WTC11 (cell line): ENCODE results near the gene MAST4. TPM values are rescaled to one million over a fixed set of nuclear protein-coding genes. Genes with fewer than 3 reads are reported as not detected.

Experiments
- ATAC-seq: fragments of 200-7000 bp; cut with Tn5 transposase; 2 replicates; pipeline ENCODE4 v1.10.0; 2021; ENCODE audit warnings: mild to moderate bottlenecking, moderate library complexity
- CTCF ChIA-PET: fragments of 300-600 bp; sonication (Branson Sonifier 250); formaldehyde crosslinking; loops from one replicate; lab custom pipeline; 2021; ENCODE audit warnings: antibody characterized with exemption; lab: Charles Lee
- POLR2A ChIA-PET: fragments of 350-600 bp; sonication (Branson Sonifier 250); formaldehyde crosslinking; loops from one replicate; lab custom pipeline; 2021; ENCODE audit warnings: antibody characterized with exemption; lab: Charles Lee
- DNase-seq: peaks from one replicate; pipeline ENCODE4 v3.0.0; 2021; ENCODE audit warnings: low spot score
- H3K27ac Mint-ChIP-seq: 2 replicates; pipeline ENCODE4 v1.8.0; 2021; ENCODE audit warnings: mixed read lengths
- H3K27me3 Mint-ChIP-seq: 2 replicates; pipeline ENCODE4 v1.8.0; 2021; ENCODE audit warnings: low read depth, mild to moderate bottlenecking, moderate library complexity, mixed read lengths
- H3K36me3 Mint-ChIP-seq: 2 replicates; pipeline ENCODE4 v1.8.0; 2021; ENCODE audit warnings: mixed read lengths
- H3K4me1 Mint-ChIP-seq: 2 replicates; pipeline ENCODE4 v1.8.0; 2022; ENCODE audit warnings: mixed read lengths
- H3K4me3 Mint-ChIP-seq: 2 replicates; pipeline ENCODE4 v1.8.0; 2021; ENCODE audit warnings: mild to moderate bottlenecking, moderate library complexity, mixed read lengths
- H3K9me3 Mint-ChIP-seq: 2 replicates; pipeline ENCODE4 v1.8.0; 2021; ENCODE audit warnings: mixed read lengths
- AR ChIP-seq: fragments of 250-450 bp; sonication (Bioruptor Pico); IDR thresholded peaks from 2 replicates; pipeline ENCODE4 v1.9.0; 2021; ENCODE audit warnings: mild to moderate bottlenecking
- CBFB ChIP-seq: sonication (generic); formaldehyde crosslinking; IDR thresholded peaks from 2 replicates; pipeline ENCODE4 v1.8.1; 2022; ENCODE audit warnings: mild to moderate bottlenecking, low read depth, missing genetic modification reagents
- E2F5 ChIP-seq: sonication (generic); formaldehyde crosslinking; IDR thresholded peaks from 2 replicates; pipeline ENCODE4 v1.8.1; 2022; ENCODE audit warnings: mild to moderate bottlenecking, moderate library complexity, missing genetic modification reagents
- ESRRA ChIP-seq: sonication (generic); formaldehyde crosslinking; IDR thresholded peaks from 2 replicates; pipeline ENCODE4 v1.8.1; 2022; ENCODE audit warnings: mild to moderate bottlenecking, missing genetic modification reagents, borderline replicate concordance
- ETV6 ChIP-seq: sonication (generic); formaldehyde crosslinking; IDR thresholded peaks from 2 replicates; pipeline ENCODE4 v1.8.1; 2022; ENCODE audit warnings: mild to moderate bottlenecking, missing genetic modification reagents
- FOXJ3 ChIP-seq: sonication (generic); formaldehyde crosslinking; IDR thresholded peaks from 2 replicates; pipeline ENCODE4 v1.9.0; 2021; ENCODE audit warnings: missing genetic modification reagents, mild to moderate bottlenecking, borderline replicate concordance
- FOXP1 ChIP-seq: sonication (generic); formaldehyde crosslinking; IDR thresholded peaks from 2 replicates; pipeline ENCODE4 v1.8.0; 2022; ENCODE audit warnings: missing genetic modification reagents, mild to moderate bottlenecking, moderate library complexity, borderline replicate concordance
- NR2C2 ChIP-seq: sonication (generic); formaldehyde crosslinking; IDR thresholded peaks from 2 replicates; pipeline ENCODE4 v1.8.0; 2022; ENCODE audit warnings: mild to moderate bottlenecking, missing genetic modification reagents
- NR3C1 ChIP-seq: sonication (generic); formaldehyde crosslinking; conservative IDR thresholded peaks from 2 replicates; pipeline ENCODE4 v1.8.1; 2023; ENCODE audit warnings: low read depth, mild to moderate bottlenecking, missing genetic modification reagents
- ZNF232 ChIP-seq: sonication (generic); formaldehyde crosslinking; IDR thresholded peaks from 2 replicates; pipeline ENCODE4 v1.8.0; 2022; ENCODE audit warnings: mild to moderate bottlenecking, missing genetic modification reagents
- ZNF263 ChIP-seq: sonication (generic); formaldehyde crosslinking; IDR thresholded peaks from 2 replicates; pipeline ENCODE4 v1.8.1; 2022; ENCODE audit warnings: low read depth, mild to moderate bottlenecking, moderate library complexity, missing genetic modification reagents
- ZNF425 ChIP-seq: fragments of 250-450 bp; sonication (Bioruptor Pico); conservative IDR thresholded peaks from 2 replicates; pipeline ENCODE4 v1.9.0; 2021; ENCODE audit warnings: mild to moderate bottlenecking
- ZNF671 ChIP-seq: fragments of 250-450 bp; sonication (Bioruptor Pico); IDR thresholded peaks from 2 replicates; pipeline ENCODE4 v1.8.0; 2021; ENCODE audit warnings: mild to moderate bottlenecking
- total RNA-seq: library from RNA; stranded (reverse); gene quantifications from 3 replicates; pipeline ENCODE4 v1.2.3, GENCODE V29; 2021
- TF ChIP-seq, protein P1 (sequence below): sonication (generic); formaldehyde crosslinking; IDR thresholded peaks from 2 replicates; pipeline ENCODE4 v1.8.0; 2022; ENCODE audit warnings: mild to moderate bottlenecking, missing genetic modification reagents
- TF ChIP-seq, protein P2 (sequence below): sonication (generic); formaldehyde crosslinking; IDR thresholded peaks from 2 replicates; pipeline ENCODE4 v1.8.1; 2022; ENCODE audit warnings: mild to moderate bottlenecking, missing genetic modification reagents, moderate library complexity, borderline replicate concordance
- TF ChIP-seq, protein P3 (sequence below): sonication (generic); formaldehyde crosslinking; IDR thresholded peaks from 2 replicates; pipeline ENCODE4 v1.8.0; 2022; ENCODE audit warnings: mild to moderate bottlenecking, missing genetic modification reagents
- TF ChIP-seq, protein P4 (sequence below): fragments of 250-450 bp; sonication (Bioruptor Pico); IDR thresholded peaks from 2 replicates; pipeline ENCODE4 v1.9.0; 2021; ENCODE audit warnings: mild to moderate bottlenecking, borderline replicate concordance
- TF ChIP-seq, protein P5 (sequence below): sonication (generic); formaldehyde crosslinking; IDR thresholded peaks from 2 replicates; pipeline ENCODE4 v1.8.1; 2023; ENCODE audit warnings: mild to moderate bottlenecking, missing genetic modification reagents, moderate library complexity
- TF ChIP-seq, protein P6 (sequence below): sonication (generic); formaldehyde crosslinking; conservative IDR thresholded peaks from 2 replicates; pipeline ENCODE4 v1.8.1; 2023; ENCODE audit warnings: mild to moderate bottlenecking, low read depth, missing genetic modification reagents, moderate library complexity

Gene MAST4
- total RNA-seq, 1 experiment from 2014 or later, result 8.0 TPM

GRCh38 chr5:66741394-66741793 is 145.2 kb downstream of the MAST4 start:
- DNase-seq, result no peak
- H3K4me1 Mint-ChIP-seq, result no peaks in the 10 kb centered on the region
- 0 out of 2 replicates have a peak, but pooled peaks cover 3% of the 10 kb centered on the region for H3K9me3 Mint-ChIP-seq
- no peak overlapping the region for H3K4me3 Mint-ChIP-seq
- H3K36me3 Mint-ChIP-seq, result no peaks in the 10 kb centered on the region
- H3K27ac Mint-ChIP-seq, result no peak overlapping the region
- CTCF ChIA-PET, result interaction anchor here (0.7 to 2.0 kb wide), 11 partner anchors 16 to 435 kb away, joined by 3 to 12 read pairs (median 4); no protein-coding TSS in a partner anchor
- TF ChIP-seq, protein P1, sequence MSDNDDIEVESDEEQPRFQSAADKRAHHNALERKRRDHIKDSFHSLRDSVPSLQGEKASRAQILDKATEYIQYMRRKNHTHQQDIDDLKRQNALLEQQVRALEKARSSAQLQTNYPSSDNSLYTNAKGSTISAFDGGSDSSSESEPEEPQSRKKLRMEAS (CRISPR knock-in tag), result no peak
- TF ChIP-seq ESRRA (CRISPR knock-in tag) (no peak), CBFB (CRISPR knock-in tag) (no peak), ZNF232 (no peak), AR (no peak), FOXJ3 (no peak), ZNF425 (CRISPR knock-in tag) (no peak), NR3C1 (CRISPR knock-in tag) (no peak), E2F5 (CRISPR knock-in tag) (no peak), ZNF671 (CRISPR knock-in tag) (no peak), NR2C2 (CRISPR knock-in tag) (no peak), ETV6 (CRISPR knock-in tag) (no peak), ZNF263 (CRISPR knock-in tag) (no peak), FOXP1 (CRISPR knock-in tag) (no peak)
- TF ChIP-seq, protein P2, sequence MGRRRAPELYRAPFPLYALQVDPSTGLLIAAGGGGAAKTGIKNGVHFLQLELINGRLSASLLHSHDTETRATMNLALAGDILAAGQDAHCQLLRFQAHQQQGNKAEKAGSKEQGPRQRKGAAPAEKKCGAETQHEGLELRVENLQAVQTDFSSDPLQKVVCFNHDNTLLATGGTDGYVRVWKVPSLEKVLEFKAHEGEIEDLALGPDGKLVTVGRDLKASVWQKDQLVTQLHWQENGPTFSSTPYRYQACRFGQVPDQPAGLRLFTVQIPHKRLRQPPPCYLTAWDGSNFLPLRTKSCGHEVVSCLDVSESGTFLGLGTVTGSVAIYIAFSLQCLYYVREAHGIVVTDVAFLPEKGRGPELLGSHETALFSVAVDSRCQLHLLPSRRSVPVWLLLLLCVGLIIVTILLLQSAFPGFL, result no peak
- TF ChIP-seq, protein P3, sequence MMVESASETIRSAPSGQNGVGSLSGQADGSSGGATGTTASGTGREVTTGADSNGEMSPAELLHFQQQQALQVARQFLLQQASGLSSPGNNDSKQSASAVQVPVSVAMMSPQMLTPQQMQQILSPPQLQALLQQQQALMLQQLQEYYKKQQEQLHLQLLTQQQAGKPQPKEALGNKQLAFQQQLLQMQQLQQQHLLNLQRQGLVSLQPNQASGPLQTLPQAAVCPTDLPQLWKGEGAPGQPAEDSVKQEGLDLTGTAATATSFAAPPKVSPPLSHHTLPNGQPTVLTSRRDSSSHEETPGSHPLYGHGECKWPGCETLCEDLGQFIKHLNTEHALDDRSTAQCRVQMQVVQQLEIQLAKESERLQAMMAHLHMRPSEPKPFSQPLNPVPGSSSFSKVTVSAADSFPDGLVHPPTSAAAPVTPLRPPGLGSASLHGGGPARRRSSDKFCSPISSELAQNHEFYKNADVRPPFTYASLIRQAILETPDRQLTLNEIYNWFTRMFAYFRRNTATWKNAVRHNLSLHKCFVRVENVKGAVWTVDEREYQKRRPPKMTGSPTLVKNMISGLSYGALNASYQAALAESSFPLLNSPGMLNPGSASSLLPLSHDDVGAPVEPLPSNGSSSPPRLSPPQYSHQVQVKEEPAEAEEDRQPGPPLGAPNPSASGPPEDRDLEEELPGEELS (CRISPR knock-in tag), result no peak
- TF ChIP-seq, protein P4, sequence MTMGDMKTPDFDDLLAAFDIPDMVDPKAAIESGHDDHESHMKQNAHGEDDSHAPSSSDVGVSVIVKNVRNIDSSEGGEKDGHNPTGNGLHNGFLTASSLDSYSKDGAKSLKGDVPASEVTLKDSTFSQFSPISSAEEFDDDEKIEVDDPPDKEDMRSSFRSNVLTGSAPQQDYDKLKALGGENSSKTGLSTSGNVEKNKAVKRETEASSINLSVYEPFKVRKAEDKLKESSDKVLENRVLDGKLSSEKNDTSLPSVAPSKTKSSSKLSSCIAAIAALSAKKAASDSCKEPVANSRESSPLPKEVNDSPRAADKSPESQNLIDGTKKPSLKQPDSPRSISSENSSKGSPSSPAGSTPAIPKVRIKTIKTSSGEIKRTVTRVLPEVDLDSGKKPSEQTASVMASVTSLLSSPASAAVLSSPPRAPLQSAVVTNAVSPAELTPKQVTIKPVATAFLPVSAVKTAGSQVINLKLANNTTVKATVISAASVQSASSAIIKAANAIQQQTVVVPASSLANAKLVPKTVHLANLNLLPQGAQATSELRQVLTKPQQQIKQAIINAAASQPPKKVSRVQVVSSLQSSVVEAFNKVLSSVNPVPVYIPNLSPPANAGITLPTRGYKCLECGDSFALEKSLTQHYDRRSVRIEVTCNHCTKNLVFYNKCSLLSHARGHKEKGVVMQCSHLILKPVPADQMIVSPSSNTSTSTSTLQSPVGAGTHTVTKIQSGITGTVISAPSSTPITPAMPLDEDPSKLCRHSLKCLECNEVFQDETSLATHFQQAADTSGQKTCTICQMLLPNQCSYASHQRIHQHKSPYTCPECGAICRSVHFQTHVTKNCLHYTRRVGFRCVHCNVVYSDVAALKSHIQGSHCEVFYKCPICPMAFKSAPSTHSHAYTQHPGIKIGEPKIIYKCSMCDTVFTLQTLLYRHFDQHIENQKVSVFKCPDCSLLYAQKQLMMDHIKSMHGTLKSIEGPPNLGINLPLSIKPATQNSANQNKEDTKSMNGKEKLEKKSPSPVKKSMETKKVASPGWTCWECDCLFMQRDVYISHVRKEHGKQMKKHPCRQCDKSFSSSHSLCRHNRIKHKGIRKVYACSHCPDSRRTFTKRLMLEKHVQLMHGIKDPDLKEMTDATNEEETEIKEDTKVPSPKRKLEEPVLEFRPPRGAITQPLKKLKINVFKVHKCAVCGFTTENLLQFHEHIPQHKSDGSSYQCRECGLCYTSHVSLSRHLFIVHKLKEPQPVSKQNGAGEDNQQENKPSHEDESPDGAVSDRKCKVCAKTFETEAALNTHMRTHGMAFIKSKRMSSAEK (CRISPR knock-in tag), result no peak
- TF ChIP-seq, protein P5, sequence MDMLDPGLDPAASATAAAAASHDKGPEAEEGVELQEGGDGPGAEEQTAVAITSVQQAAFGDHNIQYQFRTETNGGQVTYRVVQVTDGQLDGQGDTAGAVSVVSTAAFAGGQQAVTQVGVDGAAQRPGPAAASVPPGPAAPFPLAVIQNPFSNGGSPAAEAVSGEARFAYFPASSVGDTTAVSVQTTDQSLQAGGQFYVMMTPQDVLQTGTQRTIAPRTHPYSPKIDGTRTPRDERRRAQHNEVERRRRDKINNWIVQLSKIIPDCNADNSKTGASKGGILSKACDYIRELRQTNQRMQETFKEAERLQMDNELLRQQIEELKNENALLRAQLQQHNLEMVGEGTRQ (CRISPR knock-in tag), result no peak
- TF ChIP-seq, protein P6, sequence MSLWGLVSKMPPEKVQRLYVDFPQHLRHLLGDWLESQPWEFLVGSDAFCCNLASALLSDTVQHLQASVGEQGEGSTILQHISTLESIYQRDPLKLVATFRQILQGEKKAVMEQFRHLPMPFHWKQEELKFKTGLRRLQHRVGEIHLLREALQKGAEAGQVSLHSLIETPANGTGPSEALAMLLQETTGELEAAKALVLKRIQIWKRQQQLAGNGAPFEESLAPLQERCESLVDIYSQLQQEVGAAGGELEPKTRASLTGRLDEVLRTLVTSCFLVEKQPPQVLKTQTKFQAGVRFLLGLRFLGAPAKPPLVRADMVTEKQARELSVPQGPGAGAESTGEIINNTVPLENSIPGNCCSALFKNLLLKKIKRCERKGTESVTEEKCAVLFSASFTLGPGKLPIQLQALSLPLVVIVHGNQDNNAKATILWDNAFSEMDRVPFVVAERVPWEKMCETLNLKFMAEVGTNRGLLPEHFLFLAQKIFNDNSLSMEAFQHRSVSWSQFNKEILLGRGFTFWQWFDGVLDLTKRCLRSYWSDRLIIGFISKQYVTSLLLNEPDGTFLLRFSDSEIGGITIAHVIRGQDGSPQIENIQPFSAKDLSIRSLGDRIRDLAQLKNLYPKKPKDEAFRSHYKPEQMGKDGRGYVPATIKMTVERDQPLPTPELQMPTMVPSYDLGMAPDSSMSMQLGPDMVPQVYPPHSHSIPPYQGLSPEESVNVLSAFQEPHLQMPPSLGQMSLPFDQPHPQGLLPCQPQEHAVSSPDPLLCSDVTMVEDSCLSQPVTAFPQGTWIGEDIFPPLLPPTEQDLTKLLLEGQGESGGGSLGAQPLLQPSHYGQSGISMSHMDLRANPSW (CRISPR knock-in tag), result no peak
- TF ChIP-seq, all 79 proteins: peak for 0
- ATAC-seq, result no peak
- H3K27me3 Mint-ChIP-seq, result no peaks in the 10 kb centered on the region
- POLR2A ChIA-PET, result no interaction called here
